ENCODE results near the gene DNAJB1.

The DNAJB1 gene

GRCh38 chr19:14519860-14520407, 1.7 kb upstream of the DNAJB1 start:
- peak; percentile 75 for DNase-seq (ENCODE audit: low read depth)
- TF ChIP-seq CTCF (IDR thresholded peaks at IDR 0.05; ENCODE audit: low read length, missing control alignments), result no peak
- no peak overlapping the region for H3K4me3 ChIP-seq (replicated peaks; ENCODE audit: low read depth, low read length)

DNA sequence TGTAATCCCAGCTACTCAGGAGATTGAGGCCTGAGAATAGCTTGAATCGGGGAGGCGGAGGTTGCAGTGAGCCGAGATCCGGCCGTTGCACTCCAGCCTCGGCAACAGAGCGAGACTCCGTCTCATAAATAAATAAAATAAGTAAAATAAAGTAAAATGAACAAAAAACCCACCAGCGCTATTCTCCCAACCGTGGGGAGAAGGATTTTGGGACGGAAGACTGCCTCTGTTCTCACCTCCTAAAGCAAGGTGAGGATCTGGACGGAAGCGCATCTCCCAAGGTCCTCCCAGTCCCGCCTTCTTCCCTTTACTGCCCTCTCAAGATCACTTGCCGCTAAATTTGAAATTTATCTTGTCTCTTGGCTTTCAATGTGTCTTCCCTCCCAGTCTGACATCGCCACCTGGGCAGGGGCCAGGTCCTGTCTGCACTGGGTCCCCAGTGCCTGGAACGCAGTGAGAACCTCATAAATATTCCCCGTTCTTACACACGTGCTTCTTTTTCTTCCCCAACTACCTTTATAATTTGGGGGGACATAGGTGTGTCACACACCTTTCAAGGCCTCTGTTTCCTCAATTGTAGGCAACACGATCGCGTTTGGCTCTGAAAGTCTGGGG, 1.2 kb upstream of the DNAJB1 start:
- H3K4me3 ChIP-seq (replicated peaks; ENCODE audit: low read depth, low read length), result no peak overlapping the region
- DNase-seq (ENCODE audit: low read depth), result no peak
- no peak for TF ChIP-seq CTCF (IDR thresholded peaks at IDR 0.05; ENCODE audit: low read length, missing control alignments)

DNA sequence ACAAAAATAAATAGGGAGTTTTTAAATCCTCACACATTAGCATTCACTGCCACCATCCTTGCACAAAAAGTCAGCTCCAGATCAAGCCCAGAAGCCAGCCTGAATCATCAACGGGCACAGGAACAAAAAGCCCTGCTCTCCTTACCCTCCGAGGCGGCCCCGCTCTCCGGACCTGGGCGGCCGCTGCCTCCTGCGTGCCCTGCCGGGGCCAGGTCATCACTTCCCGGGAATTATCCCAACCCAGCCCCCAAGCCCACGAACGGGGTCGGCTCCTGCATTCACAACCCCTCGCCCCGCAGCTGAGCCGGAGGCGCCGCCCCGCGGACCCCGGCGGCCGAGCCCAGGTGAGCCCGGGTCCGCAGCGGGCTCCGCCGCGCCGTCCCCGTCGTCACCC, 754 bp downstream of the DNAJB1 start:
- peak overlapping the region; percentile 86 for H3K4me3 ChIP-seq (replicated peaks; ENCODE audit: low read depth, low read length)
- DNase-seq (ENCODE audit: low read depth), result peak; percentile 27
- TF ChIP-seq CTCF (IDR thresholded peaks at IDR 0.05; ENCODE audit: low read length, missing control alignments), result no peak

GRCh38 chr19:14516746-14517438, 1.3 kb downstream of the DNAJB1 start:
- DNase-seq (ENCODE audit: low read depth), result no peak
- H3K4me3 ChIP-seq (replicated peaks; ENCODE audit: low read depth, low read length), result peak overlapping the region; percentile 86
- no peak for TF ChIP-seq CTCF (IDR thresholded peaks at IDR 0.05; ENCODE audit: low read length, missing control alignments)

GRCh38 chr19:14516048-14516534, 2.1 kb downstream of the DNAJB1 start:
- TF ChIP-seq CTCF (IDR thresholded peaks at IDR 0.05; ENCODE audit: low read length, missing control alignments), result no peak
- peak overlapping the region; percentile 86 for H3K4me3 ChIP-seq (replicated peaks; ENCODE audit: low read depth, low read length)
- DNase-seq (ENCODE audit: low read depth), result no peak

DNA sequence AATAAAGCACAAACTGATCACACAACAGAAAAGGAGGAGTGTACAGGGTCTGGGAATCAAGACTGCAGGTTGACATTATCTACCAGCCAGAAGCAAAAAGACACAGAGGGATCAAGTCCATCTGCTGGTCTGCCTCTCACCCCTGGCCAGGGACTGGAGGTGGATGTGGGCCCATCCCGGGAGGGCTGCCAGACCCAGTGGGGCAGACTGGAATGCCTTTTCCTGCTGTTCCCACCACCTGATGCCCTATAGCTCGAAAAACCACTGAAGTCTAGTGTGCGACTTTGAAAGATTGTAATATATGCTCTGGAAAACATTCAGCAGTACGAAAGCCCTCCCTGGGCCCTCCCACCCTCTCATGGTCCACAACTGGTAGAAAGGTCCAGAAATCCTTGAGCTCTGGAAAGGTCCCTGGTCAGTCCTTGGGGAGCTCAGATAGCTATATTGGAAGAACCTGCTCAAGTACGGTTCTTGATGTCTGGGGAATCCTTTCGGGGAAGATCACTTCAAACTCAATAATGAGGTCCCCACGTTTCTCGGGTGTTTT, 2.6 kb downstream of the DNAJB1 start:
- H3K4me3 ChIP-seq (replicated peaks; ENCODE audit: low read depth, low read length), result peak overlapping the region; percentile 86
- DNase-seq (ENCODE audit: low read depth), result no peak
- no peak for TF ChIP-seq CTCF (IDR thresholded peaks at IDR 0.05; ENCODE audit: low read length, missing control alignments)
